Smooth muscle cell (in vitro differentiated cells): Measurements from ENCODE around the gene LHFPL4. TPM values are rescaled to one million over a fixed set of nuclear protein-coding genes. Genes with fewer than 3 reads are reported as not detected.

Experiments used
- DNase-seq: peaks from one replicate; lab custom pipeline; 2025; ENCODE audit not compliant: unreplicated experiment; lab: John Stamatoyannopoulos, UW
- H2AFZ ChIP-seq: fragments of 200-600 bp; sonication (generic); 2 replicates; pipeline ENCODE4 v1.6.0; 2016; ENCODE audit warnings: antibody characterized with exemption, low read depth, mild to moderate bottlenecking
- H3F3A ChIP-seq: fragments of 200-600 bp; sonication (generic); 2 replicates; pipeline ENCODE4 v1.6.0; 2017; ENCODE audit warnings: antibody characterized with exemption, low read depth
- H3K27ac ChIP-seq: fragments of 200-600 bp; sonication (generic); 2 replicates; pipeline ENCODE4 v1.5.1; 2016; ENCODE audit warnings: low read depth, mild to moderate bottlenecking
- H3K27me3 ChIP-seq: fragments of 200-600 bp; sonication (generic); 2 replicates; pipeline ENCODE4 v1.6.1; 2016; ENCODE audit warnings: low read depth, mild to moderate bottlenecking
- H3K36me3 ChIP-seq: fragments of 200-600 bp; sonication (generic); 2 replicates; pipeline ENCODE4 v1.5.1; 2016; ENCODE audit warnings: low read depth
- H3K4me1 ChIP-seq: fragments of 200-600 bp; sonication (generic); 2 replicates; pipeline ENCODE4 v1.5.1; 2016; ENCODE audit warnings: low read depth
- H3K4me2 ChIP-seq: fragments of 200-600 bp; sonication (generic); 2 replicates; pipeline ENCODE4 v1.6.0; 2016; ENCODE audit warnings: mild to moderate bottlenecking
- H3K4me3 ChIP-seq: fragments of 200-600 bp; sonication (generic); 2 replicates; pipeline ENCODE4 v1.5.1; 2016; ENCODE audit warnings: mild to moderate bottlenecking
- H3K79me2 ChIP-seq: fragments of 200-600 bp; sonication (generic); 2 replicates; pipeline ENCODE4 v1.6.0; 2016; ENCODE audit warnings: low read depth, mild to moderate bottlenecking
- H3K9ac ChIP-seq: fragments of 200-600 bp; sonication (generic); 2 replicates; pipeline ENCODE4 v1.6.0; 2016; ENCODE audit warnings: low read depth
- H3K9me3 ChIP-seq: fragments of 200-600 bp; sonication (generic); replicated peaks from 2 replicates; pipeline ENCODE4 v1.5.1; 2016; ENCODE audit warnings: low read depth
- H4K20me1 ChIP-seq: fragments of 200-600 bp; sonication (generic); 2 replicates; pipeline ENCODE4 v1.6.0; 2016; ENCODE audit warnings: low read depth
- CTCF ChIP-seq: fragments of 200-600 bp; sonication (generic); IDR thresholded peaks from 2 replicates; pipeline ENCODE4 v1.5.1; 2017; ENCODE audit warnings: borderline replicate concordance, mild to moderate bottlenecking, antibody characterized with exemption; ENCODE audit not compliant: insufficient read depth, poor library complexity, severe bottlenecking
- WGBS: methylation state at CpG from one replicate; pipeline ENCODE4 v1.1.7; 2016; ENCODE audit warnings: low lambda C conversion rate; 5-methylcytosine and 5-hydroxymethylcytosine counted together
- polyA plus RNA-seq: library from polyadenylated mRNA; unstranded; fragments of >200 nt; fragmentation: Nextera tagmentation; extraction: Ambion mirVana; gene quantifications from 2 replicates; pipeline ENCODE4 v1.2.1, GENCODE V29; 2016
- total RNA-seq: library from RNA; depleted of rRNA; stranded (reverse); fragments of >200 nt; gene quantifications from 2 replicates; pipeline ENCODE4 v1.2.3, GENCODE V29; 2014

The LHFPL4 gene
- total and polyA plus RNA-seq, 2 experiments from 2014 or later, result 0.08 TPM; not detected in 1

GRCh38 chr3:9491506-9491905 lies 62.1 kb downstream of the LHFPL4 start:
- Histone ChIP-seq H3K4me2 (no peak overlapping the region), H3K4me1 (no peaks in the 10 kb centered on the region), H3K36me3 (no peaks in the 10 kb centered on the region), H3K9ac (no peak overlapping the region), H3K79me2 (no peaks in the 10 kb centered on the region), H2AFZ (no peak overlapping the region), H3K4me3 (no peak overlapping the region), H3K9me3 (no peaks in the 10 kb centered on the region), H3F3A (no peaks in the 10 kb centered on the region), H4K20me1 (no peaks in the 10 kb centered on the region), H3K27me3 (no peaks in the 10 kb centered on the region), H3K27ac (no peak overlapping the region)
- WGBS, result 55% methylated on average over 3 of the region's 3 CpGs
- no peak for TF ChIP-seq CTCF
- DNase-seq, result no peak

- Histone ChIP-seq H4K20me1 (peaks cover 2% of the 10 kb centered on the region), H3K27me3 (no peaks in the 10 kb centered on the region), H3K9ac (no peak overlapping the region), H3K4me3 (no peak overlapping the region), H3K4me2 (no peak overlapping the region), H3K27ac (no peak overlapping the region), H3K79me2 (no peaks in the 10 kb centered on the region), H3K36me3 (peaks cover 1% of the 10 kb centered on the region), H3K4me1 (no peaks in the 10 kb centered on the region), H2AFZ (no peak overlapping the region), H3K9me3 (no peaks in the 10 kb centered on the region), H3F3A (peaks cover 3% of the 10 kb centered on the region)
- TF ChIP-seq CTCF, result no peak
- DNase-seq, result no peak
- WGBS, result 97% methylated on average over 1 of the region's 1 CpG
Measured at GRCh38 chr3:9485248-9485647, 68.4 kb downstream of the LHFPL4 start.

- Histone ChIP-seq H3K4me1 (no peaks in the 10 kb centered on the region), H3K4me3 (no peak overlapping the region), H3K9me3 (no peaks in the 10 kb centered on the region), H3K36me3 (peaks cover 28% of the 10 kb centered on the region), H3F3A (peaks cover 12% of the 10 kb centered on the region), H3K4me2 (no peak overlapping the region), H3K27ac (no peak overlapping the region), H3K79me2 (no peaks in the 10 kb centered on the region), H3K9ac (no peak overlapping the region), H4K20me1 (peaks cover 49% of the 10 kb centered on the region), H2AFZ (no peak overlapping the region), H3K27me3 (no peaks in the 10 kb centered on the region)
- no peak for DNase-seq
- no peak for TF ChIP-seq CTCF
- 100% methylated on average over 1 of the region's 1 CpG for WGBS
Measured at GRCh38 chr3:9480265-9480664, 73.4 kb downstream of the LHFPL4 start.

GRCh38 chr3:9476935-9477334 lies 76.7 kb downstream of the LHFPL4 start:
- no peak overlapping the region for H3K4me2 ChIP-seq
- no peak for TF ChIP-seq CTCF
- H3K9ac ChIP-seq, result no peak overlapping the region
- DNase-seq, result no peak
- H3K36me3 ChIP-seq, result peaks cover 50% of the 10 kb centered on the region
- no peak overlapping the region for H3K27ac ChIP-seq
- peaks cover 3% of the 10 kb centered on the region for H3K79me2 ChIP-seq
- no peaks in the 10 kb centered on the region for H3K9me3 ChIP-seq
- H3K4me1 ChIP-seq, result no peaks in the 10 kb centered on the region
- H4K20me1 ChIP-seq, result peaks cover 74% of the 10 kb centered on the region
- no peaks in the 10 kb centered on the region for H3K27me3 ChIP-seq
- over 99% methylated on average over 5 of the region's 5 CpGs for WGBS
- H2AFZ ChIP-seq, result no peak overlapping the region
- H3K4me3 ChIP-seq, result no peak overlapping the region
- peaks cover 12% of the 10 kb centered on the region for H3F3A ChIP-seq
